GM23338 (cell line): ENCODE measurements around the gene NR1D1. TPM values are rescaled to one million over a fixed set of nuclear protein-coding genes. Genes with fewer than 3 reads are reported as not detected.

ENCODE experiments used
- ATAC-seq: fragments of 200-7000 bp; cut with Tn5 transposase; 3 replicates; pipeline ENCODE4 v1.9.1; 2020
- DNase-seq: peaks from one replicate; pipeline ENCODE4 v3.0.0-alpha.2; 2015; ENCODE audit warnings: low spot score
- H2AFZ ChIP-seq: fragments of 200-600 bp; sonication (generic); 2 replicates; pipeline ENCODE4 v1.8.0; 2016; ENCODE audit warnings: antibody characterized with exemption, mild to moderate bottlenecking, moderate library complexity
- H3F3A ChIP-seq: fragments of 200-600 bp; sonication (generic); replicated peaks from 2 replicates; pipeline ENCODE4 v1.8.0; 2017; ENCODE audit warnings: antibody characterized with exemption, mixed run types, low read depth
- H3K27ac ChIP-seq: fragments of 200-600 bp; sonication (generic); 2 replicates; pipeline ENCODE4 v1.6.1; 2016; ENCODE audit warnings: low read depth
- H3K27me3 ChIP-seq: fragments of 200-600 bp; sonication (generic); 2 replicates; pipeline ENCODE4 v1.8.0; 2016; ENCODE audit warnings: mild to moderate bottlenecking, mixed run types, moderate library complexity; ENCODE audit not compliant: insufficient read depth
- H3K36me3 ChIP-seq: fragments of 200-600 bp; sonication (generic); 2 replicates; pipeline ENCODE4 v1.8.0; 2016; ENCODE audit warnings: mild to moderate bottlenecking; ENCODE audit not compliant: insufficient read depth
- H3K4me1 ChIP-seq: fragments of 200-600 bp; sonication (generic); 2 replicates; pipeline ENCODE4 v1.8.0; 2016; ENCODE audit warnings: mild to moderate bottlenecking, moderate library complexity; ENCODE audit not compliant: insufficient read depth
- H3K4me2 ChIP-seq: fragments of 200-600 bp; sonication (generic); 2 replicates; pipeline ENCODE4 v1.7.1; 2017; ENCODE audit warnings: mixed run types
- H3K4me3 ChIP-seq: fragments of 200-600 bp; sonication (generic); 2 replicates; pipeline ENCODE4 v1.6.1; 2016; ENCODE audit warnings: mixed run types
- H3K79me2 ChIP-seq: fragments of 200-600 bp; sonication (generic); replicated peaks from 2 replicates; pipeline ENCODE4 v1.8.0; 2017; ENCODE audit warnings: mild to moderate bottlenecking; ENCODE audit not compliant: insufficient read depth
- H3K9me2 ChIP-seq: fragments of 200-600 bp; sonication (generic); 2 replicates; pipeline ENCODE4 v1.8.0; 2017; ENCODE audit not compliant: insufficient read depth
- H4K20me1 ChIP-seq: fragments of 200-600 bp; sonication (generic); replicated peaks from 2 replicates; pipeline ENCODE4 v1.8.0; 2017; ENCODE audit warnings: mild to moderate bottlenecking; ENCODE audit not compliant: insufficient read depth
- H3K27ac Mint-ChIP-seq: 2 replicates; pipeline ENCODE4 v1.8.0; 2020; ENCODE audit warnings: inconsistent platforms, mild to moderate bottlenecking, moderate library complexity, mixed read lengths
- H3K27me3 Mint-ChIP-seq: 3 replicates; pipeline ENCODE4 v1.8.0; 2022; ENCODE audit warnings: low read depth, mild to moderate bottlenecking, moderate library complexity, mixed read lengths, inconsistent platforms; ENCODE audit not compliant: insufficient read depth, poor library complexity
- H3K36me3 Mint-ChIP-seq: 3 replicates; pipeline ENCODE4 v1.8.0; 2021; ENCODE audit warnings: low read depth, mild to moderate bottlenecking, inconsistent platforms, moderate library complexity, mixed read lengths
- H3K4me1 Mint-ChIP-seq: 3 replicates; pipeline ENCODE4 v1.8.0; 2020; ENCODE audit warnings: mild to moderate bottlenecking, inconsistent platforms, mixed read lengths
- H3K4me3 Mint-ChIP-seq: 3 replicates; pipeline ENCODE4 v1.8.0; 2021; ENCODE audit warnings: moderate library complexity, mild to moderate bottlenecking, inconsistent platforms, mixed read lengths
- H3K9me3 Mint-ChIP-seq: 3 replicates; pipeline ENCODE4 v1.8.0; 2020; ENCODE audit warnings: moderate library complexity, mild to moderate bottlenecking, inconsistent platforms, mixed read lengths
- CREB1 ChIP-seq: fragments of 250-450 bp; sonication (Bioruptor Pico); IDR thresholded peaks from 2 replicates; pipeline ENCODE4 v1.5.0; 2020; ENCODE audit warnings: low read depth, mild to moderate bottlenecking, moderate library complexity
- EZH2phosphoT487 ChIP-seq: fragments of 200-600 bp; sonication (generic); IDR thresholded peaks from one replicate; pipeline ENCODE4 v1.8.1; 2018; ENCODE audit warnings: antibody characterized with exemption; ENCODE audit not compliant: unreplicated experiment
- JUNB ChIP-seq: IDR thresholded peaks from one replicate; pipeline ENCODE4 v1.6.1; 2016; ENCODE audit warnings: antibody characterized with exemption; ENCODE audit not compliant: unreplicated experiment
- NANOG ChIP-seq: IDR thresholded peaks from 2 replicates; pipeline ENCODE4 v1.6.1; 2016; ENCODE audit warnings: antibody characterized with exemption, borderline replicate concordance
- ZNF114 ChIP-seq: fragments of 250-450 bp; sonication (Bioruptor Pico); IDR thresholded peaks from 2 replicates; pipeline ENCODE4 v1.5.0; 2020; ENCODE audit warnings: mild to moderate bottlenecking, moderate library complexity
- ZNF331 ChIP-seq: fragments of 250-450 bp; sonication (Bioruptor Pico); IDR thresholded peaks from 2 replicates; pipeline ENCODE4 v1.5.0; 2020; ENCODE audit warnings: low read depth, mild to moderate bottlenecking, moderate library complexity
- polyA plus RNA-seq: library from polyadenylated mRNA; unstranded; fragments of >200 nt; fragmentation: Nextera tagmentation; extraction: Ambion mirVana; gene quantifications from 2 replicates; pipeline ENCODE4 v1.2.1, GENCODE V29; 2016
- total RNA-seq: library from RNA; depleted of rRNA; stranded (reverse); fragments of >200 nt; shearing (Covaris generic); gene quantifications from 2 replicates; pipeline ENCODE4 v1.2.3, GENCODE V29; 2014
- TF ChIP-seq, protein P1 (sequence below): IDR thresholded peaks from 2 replicates; pipeline ENCODE4 v1.6.1; 2016; ENCODE audit warnings: antibody characterized with exemption
- TF ChIP-seq, protein P2 (sequence below), 2 experiments: fragments of 200-600 bp in 1 of 2; sonication (generic) in 1 of 2; conservative IDR thresholded peaks; 2 replicates each; pipeline versions ENCODE4 v1.5.1 to v1.6.1; 2016 to 2017; ENCODE audit warnings: antibody characterized with exemption in 2 of 2, low read depth in 2 of 2, mild to moderate bottlenecking in 2 of 2, moderate library complexity in 1 of 2
- TF ChIP-seq, protein P3 (sequence below): fragments of 250-450 bp; sonication (Bioruptor Pico); IDR thresholded peaks from 2 replicates; pipeline ENCODE4 v1.5.0; 2020; ENCODE audit warnings: mild to moderate bottlenecking, moderate library complexity

The NR1D1 gene
- total and polyA plus RNA-seq, 2 experiments from 2014 or later, result 3.3 to 4.2 TPM

DNA sequence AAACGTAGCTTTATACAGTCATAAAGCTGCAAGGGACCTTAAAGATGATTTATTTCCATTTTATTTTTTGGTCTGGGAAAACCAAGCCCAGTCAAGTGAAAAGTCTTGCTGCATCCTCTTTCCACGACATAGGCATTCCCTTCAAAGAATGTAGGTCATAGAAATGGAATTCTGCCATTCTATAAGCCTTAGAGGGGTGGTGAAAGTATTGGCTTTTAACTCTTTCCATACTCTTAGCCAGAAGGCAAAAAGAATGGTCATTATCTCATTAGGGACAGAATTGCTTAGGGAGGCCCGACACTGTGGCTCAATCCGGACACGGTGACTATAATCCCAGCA is 13.5 kb upstream of the NR1D1 start:
- peaks cover 11% of the 10 kb centered on the region; the same call in 2 of the 3 replicates for H3K36me3 Mint-ChIP-seq
- H3K36me3 ChIP-seq, result no peaks in the 10 kb centered on the region
- peaks cover 53% of the 10 kb centered on the region for H3K4me1 ChIP-seq
- H3K9me3 Mint-ChIP-seq, result no peaks in the 10 kb centered on the region
- H3K27me3 Mint-ChIP-seq, result peaks cover 9% of the 10 kb centered on the region
- no peak for DNase-seq
- peak overlapping the region; percentile 96 for H3K27ac ChIP-seq
- H3K4me1 Mint-ChIP-seq, result peaks cover 66% of the 10 kb centered on the region
- no peaks in the 10 kb centered on the region for H3K9me2 ChIP-seq
- no peak for ATAC-seq
- H3F3A ChIP-seq, result peaks cover 17% of the 10 kb centered on the region; the same call in 1 of the 2 replicates
- H3K27ac Mint-ChIP-seq, result peak overlapping the region; percentile 98
- H2AFZ ChIP-seq, result no peak overlapping the region
- H3K27me3 ChIP-seq, result no peaks in the 10 kb centered on the region
- peak overlapping the region; percentile 16 for H3K4me3 ChIP-seq
- H3K4me2 ChIP-seq, result peak overlapping the region; percentile 44
- H3K79me2 ChIP-seq, result no peaks in the 10 kb centered on the region
- H4K20me1 ChIP-seq, result no peaks in the 10 kb centered on the region
- TF ChIP-seq ZNF331 (CRISPR knock-in tag) (no peak), JUNB (no peak), EZH2phosphoT487 (no peak), ZNF114 (CRISPR knock-in tag) (no peak), NANOG (no peak), CREB1 (CRISPR knock-in tag) (no peak)
- TF ChIP-seq, protein P1, sequence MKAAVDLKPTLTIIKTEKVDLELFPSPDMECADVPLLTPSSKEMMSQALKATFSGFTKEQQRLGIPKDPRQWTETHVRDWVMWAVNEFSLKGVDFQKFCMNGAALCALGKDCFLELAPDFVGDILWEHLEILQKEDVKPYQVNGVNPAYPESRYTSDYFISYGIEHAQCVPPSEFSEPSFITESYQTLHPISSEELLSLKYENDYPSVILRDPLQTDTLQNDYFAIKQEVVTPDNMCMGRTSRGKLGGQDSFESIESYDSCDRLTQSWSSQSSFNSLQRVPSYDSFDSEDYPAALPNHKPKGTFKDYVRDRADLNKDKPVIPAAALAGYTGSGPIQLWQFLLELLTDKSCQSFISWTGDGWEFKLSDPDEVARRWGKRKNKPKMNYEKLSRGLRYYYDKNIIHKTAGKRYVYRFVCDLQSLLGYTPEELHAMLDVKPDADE, result no peak
- TF ChIP-seq, protein P2, sequence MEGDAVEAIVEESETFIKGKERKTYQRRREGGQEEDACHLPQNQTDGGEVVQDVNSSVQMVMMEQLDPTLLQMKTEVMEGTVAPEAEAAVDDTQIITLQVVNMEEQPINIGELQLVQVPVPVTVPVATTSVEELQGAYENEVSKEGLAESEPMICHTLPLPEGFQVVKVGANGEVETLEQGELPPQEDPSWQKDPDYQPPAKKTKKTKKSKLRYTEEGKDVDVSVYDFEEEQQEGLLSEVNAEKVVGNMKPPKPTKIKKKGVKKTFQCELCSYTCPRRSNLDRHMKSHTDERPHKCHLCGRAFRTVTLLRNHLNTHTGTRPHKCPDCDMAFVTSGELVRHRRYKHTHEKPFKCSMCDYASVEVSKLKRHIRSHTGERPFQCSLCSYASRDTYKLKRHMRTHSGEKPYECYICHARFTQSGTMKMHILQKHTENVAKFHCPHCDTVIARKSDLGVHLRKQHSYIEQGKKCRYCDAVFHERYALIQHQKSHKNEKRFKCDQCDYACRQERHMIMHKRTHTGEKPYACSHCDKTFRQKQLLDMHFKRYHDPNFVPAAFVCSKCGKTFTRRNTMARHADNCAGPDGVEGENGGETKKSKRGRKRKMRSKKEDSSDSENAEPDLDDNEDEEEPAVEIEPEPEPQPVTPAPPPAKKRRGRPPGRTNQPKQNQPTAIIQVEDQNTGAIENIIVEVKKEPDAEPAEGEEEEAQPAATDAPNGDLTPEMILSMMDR (conservative IDR thresholded peaks at IDR 0.05; ENCODE audit: low read depth in 2 of 2), result no peak
- TF ChIP-seq, protein P3, sequence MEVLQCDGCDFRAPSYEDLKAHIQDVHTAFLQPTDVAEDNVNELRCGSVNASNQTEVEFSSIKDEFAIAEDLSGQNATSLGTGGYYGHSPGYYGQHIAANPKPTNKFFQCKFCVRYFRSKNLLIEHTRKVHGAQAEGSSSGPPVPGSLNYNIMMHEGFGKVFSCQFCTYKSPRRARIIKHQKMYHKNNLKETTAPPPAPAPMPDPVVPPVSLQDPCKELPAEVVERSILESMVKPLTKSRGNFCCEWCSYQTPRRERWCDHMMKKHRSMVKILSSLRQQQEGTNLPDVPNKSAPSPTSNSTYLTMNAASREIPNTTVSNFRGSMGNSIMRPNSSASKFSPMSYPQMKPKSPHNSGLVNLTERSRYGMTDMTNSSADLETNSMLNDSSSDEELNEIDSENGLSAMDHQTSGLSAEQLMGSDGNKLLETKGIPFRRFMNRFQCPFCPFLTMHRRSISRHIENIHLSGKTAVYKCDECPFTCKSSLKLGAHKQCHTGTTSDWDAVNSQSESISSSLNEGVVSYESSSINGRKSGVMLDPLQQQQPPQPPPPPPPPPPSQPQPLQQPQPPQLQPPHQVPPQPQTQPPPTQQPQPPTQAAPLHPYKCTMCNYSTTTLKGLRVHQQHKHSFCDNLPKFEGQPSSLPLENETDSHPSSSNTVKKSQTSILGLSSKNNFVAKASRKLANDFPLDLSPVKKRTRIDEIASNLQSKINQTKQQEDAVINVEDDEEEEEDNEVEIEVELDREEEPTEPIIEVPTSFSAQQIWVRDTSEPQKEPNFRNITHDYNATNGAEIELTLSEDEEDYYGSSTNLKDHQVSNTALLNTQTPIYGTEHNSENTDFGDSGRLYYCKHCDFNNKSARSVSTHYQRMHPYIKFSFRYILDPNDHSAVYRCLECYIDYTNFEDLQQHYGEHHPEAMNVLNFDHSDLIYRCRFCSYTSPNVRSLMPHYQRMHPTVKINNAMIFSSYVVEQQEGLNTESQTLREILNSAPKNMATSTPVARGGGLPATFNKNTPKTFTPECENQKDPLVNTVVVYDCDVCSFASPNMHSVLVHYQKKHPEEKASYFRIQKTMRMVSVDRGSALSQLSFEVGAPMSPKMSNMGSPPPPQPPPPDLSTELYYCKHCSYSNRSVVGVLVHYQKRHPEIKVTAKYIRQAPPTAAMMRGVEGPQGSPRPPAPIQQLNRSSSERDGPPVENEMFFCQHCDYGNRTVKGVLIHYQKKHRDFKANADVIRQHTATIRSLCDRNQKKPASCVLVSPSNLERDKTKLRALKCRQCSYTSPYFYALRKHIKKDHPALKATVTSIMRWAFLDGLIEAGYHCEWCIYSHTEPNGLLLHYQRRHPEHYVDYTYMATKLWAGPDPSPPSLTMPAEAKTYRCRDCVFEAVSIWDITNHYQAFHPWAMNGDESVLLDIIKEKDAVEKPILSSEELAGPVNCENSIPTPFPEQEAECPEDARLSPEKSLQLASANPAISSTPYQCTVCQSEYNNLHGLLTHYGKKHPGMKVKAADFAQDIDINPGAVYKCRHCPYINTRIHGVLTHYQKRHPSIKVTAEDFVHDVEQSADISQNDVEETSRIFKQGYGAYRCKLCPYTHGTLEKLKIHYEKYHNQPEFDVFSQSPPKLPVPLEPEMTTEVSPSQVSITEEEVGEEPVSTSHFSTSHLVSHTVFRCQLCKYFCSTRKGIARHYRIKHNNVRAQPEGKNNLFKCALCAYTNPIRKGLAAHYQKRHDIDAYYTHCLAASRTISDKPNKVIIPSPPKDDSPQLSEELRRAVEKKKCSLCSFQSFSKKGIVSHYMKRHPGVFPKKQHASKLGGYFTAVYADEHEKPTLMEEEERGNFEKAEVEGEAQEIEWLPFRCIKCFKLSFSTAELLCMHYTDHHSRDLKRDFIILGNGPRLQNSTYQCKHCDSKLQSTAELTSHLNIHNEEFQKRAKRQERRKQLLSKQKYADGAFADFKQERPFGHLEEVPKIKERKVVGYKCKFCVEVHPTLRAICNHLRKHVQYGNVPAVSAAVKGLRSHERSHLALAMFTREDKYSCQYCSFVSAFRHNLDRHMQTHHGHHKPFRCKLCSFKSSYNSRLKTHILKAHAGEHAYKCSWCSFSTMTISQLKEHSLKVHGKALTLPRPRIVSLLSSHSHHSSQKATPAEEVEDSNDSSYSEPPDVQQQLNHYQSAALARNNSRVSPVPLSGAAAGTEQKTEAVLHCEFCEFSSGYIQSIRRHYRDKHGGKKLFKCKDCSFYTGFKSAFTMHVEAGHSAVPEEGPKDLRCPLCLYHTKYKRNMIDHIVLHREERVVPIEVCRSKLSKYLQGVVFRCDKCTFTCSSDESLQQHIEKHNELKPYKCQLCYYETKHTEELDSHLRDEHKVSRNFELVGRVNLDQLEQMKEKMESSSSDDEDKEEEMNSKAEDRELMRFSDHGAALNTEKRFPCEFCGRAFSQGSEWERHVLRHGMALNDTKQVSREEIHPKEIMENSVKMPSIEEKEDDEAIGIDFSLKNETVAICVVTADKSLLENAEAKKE (CRISPR knock-in tag), result no peak
- H3K4me3 Mint-ChIP-seq, result peak overlapping the region; percentile 68
